Lower leg skin (tissue), 3 donors: Measurements from ENCODE around the gene PDE7B.

Experiments used
- POLR2A ChIP-seq, 2 donors: fragments of 450-650 bp; IDR thresholded peaks; one replicate each; pipeline ENCODE4 v1.6.1; 2016 to 2017; ENCODE audit warnings: antibody characterized with exemption in 2 of 2, mild to moderate bottlenecking in 1 of 2, moderate library complexity in 1 of 2
- TF ChIP-seq, protein P1 (sequence below), 3 donors: fragments of 450-650 bp; IDR thresholded peaks; one replicate each; pipeline ENCODE4 v1.5.1; 2016; ENCODE audit warnings: antibody characterized with exemption in 3 of 3, mild to moderate bottlenecking in 3 of 3, moderate library complexity in 2 of 3

DNA sequence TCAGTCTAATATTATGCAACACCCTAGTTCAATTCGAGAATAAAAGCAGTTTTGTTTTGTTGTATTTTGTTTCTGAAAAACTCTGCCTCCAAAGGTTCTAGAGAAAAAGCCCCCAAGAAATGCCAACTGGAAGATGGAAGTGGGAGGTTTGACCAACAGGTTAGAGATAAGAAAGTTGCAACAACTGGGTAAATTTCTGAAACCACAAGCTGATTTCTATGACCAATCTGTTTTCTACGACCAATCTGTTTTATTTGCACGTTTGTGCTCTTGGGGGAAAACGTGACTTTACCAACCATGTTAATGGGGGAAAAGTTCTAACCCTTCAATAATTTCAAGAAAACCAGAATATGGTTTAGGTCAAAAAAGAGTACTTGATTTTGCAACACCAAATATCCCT, 173.2 kb downstream of the PDE7B start:
- TF ChIP-seq, protein P1, sequence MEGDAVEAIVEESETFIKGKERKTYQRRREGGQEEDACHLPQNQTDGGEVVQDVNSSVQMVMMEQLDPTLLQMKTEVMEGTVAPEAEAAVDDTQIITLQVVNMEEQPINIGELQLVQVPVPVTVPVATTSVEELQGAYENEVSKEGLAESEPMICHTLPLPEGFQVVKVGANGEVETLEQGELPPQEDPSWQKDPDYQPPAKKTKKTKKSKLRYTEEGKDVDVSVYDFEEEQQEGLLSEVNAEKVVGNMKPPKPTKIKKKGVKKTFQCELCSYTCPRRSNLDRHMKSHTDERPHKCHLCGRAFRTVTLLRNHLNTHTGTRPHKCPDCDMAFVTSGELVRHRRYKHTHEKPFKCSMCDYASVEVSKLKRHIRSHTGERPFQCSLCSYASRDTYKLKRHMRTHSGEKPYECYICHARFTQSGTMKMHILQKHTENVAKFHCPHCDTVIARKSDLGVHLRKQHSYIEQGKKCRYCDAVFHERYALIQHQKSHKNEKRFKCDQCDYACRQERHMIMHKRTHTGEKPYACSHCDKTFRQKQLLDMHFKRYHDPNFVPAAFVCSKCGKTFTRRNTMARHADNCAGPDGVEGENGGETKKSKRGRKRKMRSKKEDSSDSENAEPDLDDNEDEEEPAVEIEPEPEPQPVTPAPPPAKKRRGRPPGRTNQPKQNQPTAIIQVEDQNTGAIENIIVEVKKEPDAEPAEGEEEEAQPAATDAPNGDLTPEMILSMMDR (IDR thresholded peaks at IDR 0.05): no peak
- no peak for TF ChIP-seq POLR2A (IDR thresholded peaks at IDR 0.05)
